Brain microvascular endothelial cell (primary cell): ENCODE data around the gene M6PR.
"Not testable (repeated sequence)": the region's sequence is repeated elsewhere in the genome, so short reads cannot be mapped to it uniquely, and the experiment has no call there.

Experiments used
- DNase-seq: peaks from one replicate; pipeline ENCODE4 v3.0.0-alpha.2; 2020
- H3K27ac ChIP-seq: fragments of 250-450 bp; sonication (Bioruptor Pico); 2 replicates; pipeline ENCODE4 v1.5.1; 2020; ENCODE audit warnings: mild to moderate bottlenecking, moderate library complexity
- H3K27me3 ChIP-seq: fragments of 250-450 bp; sonication (Bioruptor Pico); replicated peaks from 2 replicates; pipeline ENCODE4 v1.5.1; 2020; ENCODE audit warnings: mild to moderate bottlenecking
- H3K36me3 ChIP-seq: fragments of 250-450 bp; sonication (Bioruptor Pico); replicated peaks from 2 replicates; pipeline ENCODE4 v1.5.1; 2020; ENCODE audit warnings: mild to moderate bottlenecking
- H3K4me3 ChIP-seq: 2 replicates; pipeline ENCODE4 v1.5.1; 2011; ENCODE audit warnings: low read depth, mild to moderate bottlenecking, control low read depth, low read length, moderate library complexity
- in situ Hi-C: cut with HindIII; loops from 2 replicates; pipeline ENCODE4 v1.10.0; 2017; ENCODE audit warnings: low sequenced_read_pairs, low pct_ligation_motif_present
- TF ChIP-seq, protein P1 (sequence below): IDR thresholded peaks from 2 replicates; pipeline ENCODE4 v1.5.1; 2011; ENCODE audit warnings: low read depth, mild to moderate bottlenecking, moderate library complexity, low read length, control low read depth, inconsistent platforms; ENCODE audit errors: missing control alignments

The M6PR gene

DNA sequence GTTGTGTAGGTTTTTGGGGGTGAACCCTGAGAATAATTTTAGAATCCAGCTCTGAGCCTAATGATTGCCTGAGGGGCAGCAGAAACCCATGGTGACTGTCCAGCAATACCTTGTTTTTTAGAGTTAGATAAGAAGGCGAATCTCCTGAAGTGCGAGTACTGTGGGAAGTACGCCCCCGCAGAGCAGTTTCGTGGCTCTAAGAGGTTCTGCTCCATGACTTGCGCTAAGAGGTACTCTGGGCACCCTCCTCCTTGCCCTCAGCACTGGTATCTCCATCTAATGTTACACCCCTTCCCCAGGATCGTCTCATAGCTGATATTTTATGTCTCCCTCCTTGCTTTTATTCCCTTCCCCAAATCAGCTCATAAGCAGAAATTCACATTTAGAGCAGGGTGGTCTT, 12.7 kb downstream of the M6PR start:
- no peaks in the 10 kb centered on the region for H3K27me3 ChIP-seq
- TF ChIP-seq, protein P1, sequence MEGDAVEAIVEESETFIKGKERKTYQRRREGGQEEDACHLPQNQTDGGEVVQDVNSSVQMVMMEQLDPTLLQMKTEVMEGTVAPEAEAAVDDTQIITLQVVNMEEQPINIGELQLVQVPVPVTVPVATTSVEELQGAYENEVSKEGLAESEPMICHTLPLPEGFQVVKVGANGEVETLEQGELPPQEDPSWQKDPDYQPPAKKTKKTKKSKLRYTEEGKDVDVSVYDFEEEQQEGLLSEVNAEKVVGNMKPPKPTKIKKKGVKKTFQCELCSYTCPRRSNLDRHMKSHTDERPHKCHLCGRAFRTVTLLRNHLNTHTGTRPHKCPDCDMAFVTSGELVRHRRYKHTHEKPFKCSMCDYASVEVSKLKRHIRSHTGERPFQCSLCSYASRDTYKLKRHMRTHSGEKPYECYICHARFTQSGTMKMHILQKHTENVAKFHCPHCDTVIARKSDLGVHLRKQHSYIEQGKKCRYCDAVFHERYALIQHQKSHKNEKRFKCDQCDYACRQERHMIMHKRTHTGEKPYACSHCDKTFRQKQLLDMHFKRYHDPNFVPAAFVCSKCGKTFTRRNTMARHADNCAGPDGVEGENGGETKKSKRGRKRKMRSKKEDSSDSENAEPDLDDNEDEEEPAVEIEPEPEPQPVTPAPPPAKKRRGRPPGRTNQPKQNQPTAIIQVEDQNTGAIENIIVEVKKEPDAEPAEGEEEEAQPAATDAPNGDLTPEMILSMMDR = no peak
- no peak overlapping the region for H3K4me3 ChIP-seq
- no peak overlapping the region for H3K27ac ChIP-seq
- peaks cover 16% of the 10 kb centered on the region for H3K36me3 ChIP-seq
- no peak for DNase-seq
- in situ Hi-C loops = no loop called here

DNA sequence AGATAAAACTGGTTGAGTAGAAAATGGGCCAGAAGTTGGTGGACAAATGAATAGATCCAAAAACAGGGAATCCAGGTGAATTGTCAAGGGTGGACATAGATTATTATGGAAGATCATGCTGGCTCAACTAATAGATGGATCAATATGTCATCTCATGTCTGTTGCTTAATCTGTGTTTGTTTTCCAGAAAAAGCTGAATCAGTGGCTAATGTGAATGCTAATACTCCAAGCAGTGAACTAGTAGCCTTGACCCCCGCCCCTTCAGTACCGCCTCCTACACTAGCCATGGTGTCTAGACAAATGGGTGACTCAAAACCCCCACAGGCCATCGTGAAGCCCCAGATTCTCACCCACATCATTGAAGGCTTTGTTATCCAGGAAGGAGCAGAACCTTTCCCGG, 15.4 kb downstream of the M6PR start:
- H3K36me3 ChIP-seq = peaks cover 12% of the 10 kb centered on the region

DNA sequence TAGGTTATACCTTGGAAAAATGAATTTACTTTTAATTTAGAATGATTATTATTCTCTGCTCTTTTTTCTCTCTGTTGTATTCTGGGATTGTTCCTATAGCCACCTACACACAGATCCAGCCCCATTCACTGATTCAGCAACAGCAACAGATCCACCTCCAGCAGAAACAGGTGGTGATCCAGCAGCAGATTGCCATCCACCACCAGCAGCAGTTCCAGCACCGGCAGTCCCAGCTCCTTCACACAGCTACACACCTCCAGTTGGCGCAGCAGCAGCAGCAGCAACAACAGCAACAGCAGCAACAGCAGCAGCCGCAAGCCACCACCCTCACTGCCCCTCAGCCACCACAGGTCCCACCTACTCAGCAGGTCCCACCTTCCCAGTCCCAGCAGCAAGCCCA, 17.0 kb downstream of the M6PR start:
- in situ Hi-C loops = not testable (repeated sequence)

More for the DNA sequence above, 15.4 kb downstream of the M6PR start:
- in situ Hi-C loops, DNase-seq, H3K27ac ChIP-seq, H3K4me3 ChIP-seq, H3K27me3 ChIP-seq: not testable (repeated sequence)

DNA sequence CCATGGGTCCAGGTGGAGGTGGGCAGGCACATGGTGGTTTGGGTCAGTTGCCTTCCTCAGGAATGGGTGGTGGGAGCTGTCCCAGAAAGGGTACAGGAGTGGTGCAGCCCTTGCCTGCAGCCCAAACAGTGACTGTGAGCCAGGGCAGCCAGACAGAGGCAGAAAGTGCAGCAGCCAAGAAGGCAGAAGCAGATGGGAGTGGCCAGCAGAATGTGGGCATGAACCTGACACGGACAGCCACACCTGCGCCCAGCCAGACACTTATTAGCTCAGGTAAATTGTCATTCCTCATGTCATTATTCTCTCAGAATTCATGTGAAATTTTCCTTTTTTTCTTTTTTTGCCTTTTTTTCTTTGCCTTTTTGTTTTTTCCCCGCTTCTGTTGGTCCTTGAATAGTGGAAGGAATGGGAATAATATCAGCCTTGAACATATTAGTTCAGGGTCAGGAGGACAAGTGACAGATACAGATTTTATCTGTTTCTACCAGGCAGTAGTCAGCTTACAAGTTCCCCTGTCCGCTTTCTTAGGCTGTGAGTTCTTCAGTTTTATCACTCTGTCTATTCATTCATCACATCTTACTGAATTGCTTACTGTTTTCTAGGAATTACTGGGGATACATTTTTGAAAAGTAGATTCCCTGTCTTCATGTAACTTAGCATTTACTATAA, 18.7 kb downstream of the M6PR start:
- H3K4me3 ChIP-seq, H3K27me3 ChIP-seq, in situ Hi-C loops, H3K27ac ChIP-seq, H3K36me3 ChIP-seq, DNase-seq: not testable (repeated sequence)

More for the DNA sequence above, 17.0 kb downstream of the M6PR start:
- not testable (repeated sequence) for H3K27ac ChIP-seq, H3K36me3 ChIP-seq, DNase-seq, H3K4me3 ChIP-seq, H3K27me3 ChIP-seq

DNA sequence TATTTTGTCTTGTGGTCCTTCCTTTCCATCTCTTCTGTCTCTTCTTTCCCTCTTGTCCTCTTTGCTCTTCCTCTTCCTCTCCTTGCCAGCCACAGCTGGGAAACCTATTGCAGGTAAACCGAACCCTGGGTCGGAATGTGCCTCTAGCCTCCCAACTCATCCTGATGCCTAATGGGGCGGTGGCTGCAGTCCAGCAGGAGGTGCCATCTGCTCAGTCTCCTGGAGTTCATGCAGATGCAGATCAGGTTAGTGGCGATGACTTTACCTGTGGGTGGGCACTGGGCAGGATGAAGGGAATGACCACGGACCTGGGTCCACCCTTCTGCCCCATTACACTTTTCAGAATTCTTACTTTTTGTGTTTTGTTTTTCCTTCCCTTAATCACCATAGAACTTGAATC, 26.9 kb downstream of the M6PR start:
- Histone ChIP-seq H3K27ac (no peak overlapping the region), H3K27me3 (no peaks in the 10 kb centered on the region), H3K36me3 (no peaks in the 10 kb centered on the region), H3K4me3 (no peak overlapping the region)
- DNase-seq = no peak
- in situ Hi-C loops = no loop called here
- TF ChIP-seq, protein P1 = no peak

DNA sequence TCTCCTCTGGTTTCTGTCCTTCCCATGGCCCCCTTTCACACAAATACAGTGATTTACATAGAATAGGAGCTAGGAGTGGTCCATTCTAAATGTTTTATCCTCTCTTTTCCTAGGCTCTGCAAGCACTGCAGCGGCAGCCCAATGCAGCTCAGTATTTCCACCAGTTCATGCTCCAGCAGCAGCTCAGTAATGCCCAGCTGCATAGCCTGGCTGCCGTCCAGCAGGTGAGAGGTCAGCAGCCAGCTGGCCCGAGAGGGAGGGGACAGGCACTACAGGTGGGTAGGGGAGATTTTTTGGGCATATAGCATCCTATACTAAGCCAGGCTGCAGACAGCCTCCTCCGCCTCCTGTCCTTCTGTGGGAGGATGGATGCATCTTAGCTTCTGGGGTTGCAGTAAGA, 29.8 kb downstream of the M6PR start:
- in situ Hi-C loops, DNase-seq, H3K4me3 ChIP-seq, H3K36me3 ChIP-seq, H3K27ac ChIP-seq, H3K27me3 ChIP-seq: not testable (repeated sequence)

DNA sequence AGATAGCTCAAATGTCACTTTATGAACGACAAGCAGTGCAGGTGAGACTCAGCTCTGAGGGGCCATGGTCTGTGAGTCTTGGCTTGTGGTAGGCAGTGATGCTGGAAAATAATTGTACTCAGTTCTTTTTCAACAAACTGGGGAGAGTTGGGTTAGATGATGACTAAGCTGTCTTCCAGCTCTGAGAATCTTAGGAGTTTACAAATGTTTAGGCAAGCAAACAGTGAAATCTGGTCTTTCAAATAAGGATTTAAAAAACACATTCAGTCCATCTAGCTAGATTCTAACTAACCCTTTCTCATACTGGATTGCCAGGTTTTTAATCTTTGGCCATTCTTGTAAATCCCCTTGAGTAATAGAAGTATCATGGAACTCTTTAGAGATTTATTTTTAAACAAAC, 31.7 kb downstream of the M6PR start:
- Histone ChIP-seq H3K4me3 (no peak overlapping the region), H3K27ac (no peak overlapping the region), H3K36me3 (no peaks in the 10 kb centered on the region), H3K27me3 (no peaks in the 10 kb centered on the region)
- in situ Hi-C loops = no loop called here
- DNase-seq = no peak
- TF ChIP-seq, protein P1 = no peak

DNA sequence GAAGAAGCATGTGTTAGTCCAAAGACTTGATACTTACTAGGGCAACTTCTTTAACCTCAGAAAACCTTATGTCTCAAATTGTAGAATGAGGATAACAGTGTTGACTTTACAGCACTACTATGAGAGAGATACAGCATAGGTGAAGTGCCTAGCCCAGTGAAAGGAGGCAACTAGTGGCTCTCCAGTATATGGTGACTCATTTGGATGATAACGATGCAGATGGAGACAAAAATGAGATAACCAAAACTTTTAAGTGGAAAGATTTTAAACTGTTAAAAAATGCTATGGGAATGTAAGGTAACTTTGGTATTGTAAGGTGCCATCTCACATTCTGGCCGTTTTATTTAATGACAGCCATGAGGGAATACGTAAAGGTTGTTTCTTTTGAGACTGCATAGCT, 32.4 kb downstream of the M6PR start:
- no peaks in the 10 kb centered on the region for H3K27me3 ChIP-seq
- H3K36me3 ChIP-seq = no peaks in the 10 kb centered on the region
- in situ Hi-C loops = no loop called here
- TF ChIP-seq, protein P1 = no peak
- DNase-seq = no peak
- no peak overlapping the region for H3K4me3 ChIP-seq
- H3K27ac ChIP-seq = no peak overlapping the region
